GM18858 (cell line): ENCODE measurements around the gene P4HA2.

ENCODE experiments used
- ATAC-seq: cut with Tn5 transposase; IDR thresholded peaks from one replicate; pipeline ENCODE4 v1.9.1; 2021; ENCODE audit not compliant: unreplicated experiment

P4HA2 gene

DNA sequence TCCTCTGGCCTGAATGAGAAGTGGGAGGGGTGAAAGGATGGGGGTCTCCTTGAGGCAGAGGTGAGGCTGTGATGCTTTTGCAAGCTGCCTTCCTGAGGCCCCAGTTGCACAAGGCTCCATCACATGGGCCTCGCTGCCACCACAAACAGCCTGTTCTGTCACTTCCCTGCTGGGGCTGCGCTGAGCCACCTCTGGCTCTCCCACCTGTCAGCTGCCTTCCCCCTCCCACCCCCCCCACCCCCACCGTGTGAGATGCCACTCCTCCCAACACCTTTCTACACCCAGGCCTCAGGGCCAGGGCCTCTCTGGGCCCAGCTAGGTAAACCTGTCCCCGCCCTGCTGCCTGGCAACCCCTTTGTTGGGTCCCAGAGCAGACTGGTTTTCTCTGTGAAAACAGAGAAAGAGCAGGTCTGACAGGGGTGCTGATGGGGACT lies 25.4 kb upstream of the P4HA2 start:
- ATAC-seq = no peak

DNA sequence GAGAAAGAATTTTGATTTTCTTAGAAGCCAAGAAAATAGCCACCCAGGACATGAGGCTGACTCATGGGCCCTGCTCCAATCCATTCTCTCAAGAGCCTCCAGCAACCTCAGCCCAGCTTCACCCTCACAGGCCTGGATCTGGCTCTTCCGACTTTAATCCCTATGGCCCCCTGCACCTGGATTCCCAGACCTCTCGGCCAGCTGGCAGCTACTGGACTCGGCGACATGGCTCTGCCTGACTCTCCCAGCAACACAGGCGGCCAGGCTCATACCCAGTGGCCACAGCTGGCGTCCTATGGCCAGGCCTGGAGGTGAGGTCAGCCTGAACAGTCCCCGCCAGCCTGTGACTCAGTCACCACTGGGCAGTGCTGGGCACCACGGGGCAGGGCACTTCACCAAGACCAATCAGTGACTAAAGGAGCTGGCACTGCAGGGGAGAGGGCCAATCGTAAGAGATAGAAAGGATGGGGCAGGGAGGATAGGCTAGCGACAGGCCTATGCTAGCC lies 23.6 kb upstream of the P4HA2 start:
- ATAC-seq = no peak

DNA sequence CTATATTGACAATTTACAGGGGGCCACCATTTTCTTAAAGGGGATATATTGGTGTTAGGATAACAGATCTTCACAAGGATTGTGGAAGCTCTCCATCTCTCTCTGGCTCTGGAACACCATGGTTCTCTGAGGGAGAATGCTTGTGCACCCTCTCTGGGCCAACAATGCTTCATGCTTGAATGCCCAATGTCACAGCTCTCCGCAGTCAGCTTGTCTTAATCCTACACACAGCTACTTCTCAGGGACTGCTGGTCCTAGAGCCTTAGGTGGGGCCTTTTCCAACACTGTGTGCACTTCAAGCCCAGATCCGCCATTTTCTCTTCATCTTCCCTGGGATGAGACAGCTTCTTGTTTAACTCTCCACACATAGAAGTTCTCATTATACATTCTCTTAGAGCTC lies 22.9 kb upstream of the P4HA2 start:
- no peak for ATAC-seq

DNA sequence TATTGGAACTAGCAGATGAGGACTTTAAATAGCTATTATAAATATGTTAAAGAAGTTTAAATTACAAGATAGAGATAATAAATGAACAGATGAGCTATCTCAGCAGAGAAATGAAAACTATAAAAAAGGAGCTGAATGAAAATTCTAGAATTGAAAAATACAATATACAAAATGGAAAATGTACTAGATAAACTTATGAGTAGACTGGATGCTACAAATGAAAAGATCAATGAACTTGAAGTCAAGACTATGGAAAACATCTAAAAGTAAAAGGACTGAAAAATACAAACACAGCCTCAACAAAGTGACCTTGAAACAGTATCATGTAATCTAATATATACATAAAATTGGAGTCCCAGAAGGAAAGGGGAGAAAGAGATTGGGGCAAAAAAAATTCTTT lies 19.2 kb upstream of the P4HA2 start:
- ATAC-seq = no peak

DNA sequence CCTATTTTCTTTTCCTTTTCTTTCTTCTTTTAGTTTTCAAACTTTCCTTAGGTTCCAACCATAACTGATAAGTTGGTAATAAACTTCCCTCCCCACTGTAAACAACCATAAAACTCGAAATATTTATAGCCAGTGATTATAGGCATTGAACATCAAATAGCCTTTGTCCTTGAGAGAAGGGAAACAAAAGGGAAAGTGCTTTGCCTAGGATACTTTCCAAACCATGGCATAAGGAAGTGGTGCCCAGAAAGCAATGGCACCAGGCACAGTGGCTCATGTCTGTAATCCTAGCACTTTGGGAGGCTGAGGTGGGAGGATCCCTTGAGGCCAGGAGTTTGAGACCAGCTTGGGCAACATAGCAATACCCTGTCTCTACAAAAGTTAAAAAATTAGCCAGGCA lies 17.9 kb upstream of the P4HA2 start:
- ATAC-seq = no peak

DNA sequence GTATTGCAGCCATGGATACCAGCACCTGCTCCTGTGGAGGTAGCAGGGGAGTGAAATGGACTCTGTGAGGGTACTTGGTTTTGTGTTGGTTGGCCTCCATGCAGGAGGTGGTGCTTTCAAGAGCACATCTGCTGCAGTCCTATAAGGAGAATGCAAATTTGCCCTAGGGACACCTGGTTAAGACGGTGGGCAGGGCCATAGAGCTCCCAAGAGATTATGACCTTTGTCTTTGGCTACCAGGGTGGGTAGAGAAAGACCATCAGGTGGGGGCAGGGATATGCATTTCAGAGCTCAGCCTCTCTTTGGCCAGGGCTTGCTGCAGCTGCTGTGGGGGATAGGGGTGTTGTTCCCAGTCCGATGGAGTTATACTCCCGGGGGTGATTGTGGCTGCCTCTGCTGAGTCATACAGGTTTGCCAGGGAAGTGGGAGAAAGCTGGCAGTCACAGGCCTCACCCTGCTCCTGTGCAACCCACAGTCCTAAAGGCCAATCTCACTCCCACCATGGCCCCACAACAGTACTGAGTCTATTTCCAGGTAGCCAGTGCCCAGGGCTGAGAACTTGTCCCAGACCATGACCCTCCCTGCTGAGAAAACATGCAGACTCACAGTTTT lies 15.8 kb upstream of the P4HA2 start:
- no peak for ATAC-seq

DNA sequence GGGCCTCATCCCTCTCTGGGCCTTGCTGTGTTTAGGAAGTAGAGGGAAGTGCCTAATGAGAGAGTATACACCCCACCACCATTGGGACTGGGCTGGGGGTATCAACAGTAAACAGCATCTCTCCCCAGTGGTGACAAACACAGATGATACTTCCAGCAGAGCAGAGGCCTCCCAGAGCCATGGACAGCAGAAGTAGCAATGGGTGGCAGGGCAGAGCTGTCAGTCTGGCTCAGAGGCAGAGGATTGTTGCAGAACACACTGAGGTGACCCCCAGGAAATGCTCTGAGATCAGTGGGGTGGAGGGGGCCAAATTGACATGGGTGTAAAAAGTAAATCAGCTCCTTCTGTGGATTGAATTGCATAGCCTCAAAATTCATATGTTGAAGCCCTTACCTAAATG lies 12.1 kb upstream of the P4HA2 start:
- no peak for ATAC-seq

DNA sequence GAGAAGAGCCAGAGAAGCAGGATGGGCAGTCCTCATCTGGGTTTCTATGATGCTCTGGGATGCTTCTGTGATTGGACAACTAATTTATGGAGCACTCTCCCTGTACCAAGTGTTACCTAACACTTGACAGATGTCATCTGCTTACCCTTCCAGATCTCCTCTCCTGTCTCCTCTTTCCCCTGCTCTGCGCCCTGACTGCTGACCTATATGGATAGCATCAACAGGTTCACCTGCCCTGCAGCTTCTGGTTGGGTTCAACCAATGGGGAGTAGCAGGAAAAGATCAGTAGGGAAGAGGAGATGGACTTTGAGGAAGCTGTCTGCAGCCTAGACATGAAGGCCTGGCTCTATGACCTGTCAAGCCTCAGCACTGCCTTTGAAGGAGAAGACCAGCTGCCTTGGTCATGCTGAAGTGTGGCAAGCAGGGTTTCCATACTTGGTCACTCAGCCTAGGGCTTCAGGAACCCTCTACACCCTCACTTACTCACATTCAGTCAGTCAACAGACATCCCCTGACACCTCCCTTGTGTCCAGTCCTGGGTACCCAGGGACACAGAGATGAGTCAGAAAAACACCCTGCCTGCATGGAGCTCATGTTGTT lies 11.3 kb upstream of the P4HA2 start:
- ATAC-seq = no peak

DNA sequence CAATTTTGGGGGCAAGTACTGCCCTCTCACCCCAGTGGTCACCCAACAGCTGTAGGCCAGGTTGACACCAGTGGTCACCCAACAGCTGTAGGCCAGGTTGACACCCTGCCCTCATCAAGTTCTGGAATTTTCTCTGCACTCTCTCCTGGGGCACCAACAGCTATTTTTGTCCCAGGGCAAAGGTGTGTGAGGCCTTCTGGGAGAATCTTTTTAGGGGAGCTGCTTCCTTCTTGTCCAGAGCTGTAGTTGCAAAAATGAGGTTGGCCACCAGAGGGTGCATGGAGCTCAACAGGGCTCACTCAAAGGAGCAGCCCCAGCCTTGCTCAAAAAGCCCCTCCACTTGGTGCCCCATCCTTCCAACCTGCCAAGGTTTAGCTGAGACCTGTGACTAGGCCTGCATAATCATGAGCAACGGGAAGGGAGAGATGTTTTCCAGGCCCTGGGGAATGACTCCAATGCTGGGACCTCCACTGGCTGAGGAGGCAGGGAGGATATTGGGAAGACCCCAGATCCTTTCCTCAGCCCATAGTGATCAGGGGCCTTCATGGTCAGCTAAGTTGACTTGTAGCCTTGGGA lies 10.6 kb upstream of the P4HA2 start:
- peak; percentile 58 for ATAC-seq

DNA sequence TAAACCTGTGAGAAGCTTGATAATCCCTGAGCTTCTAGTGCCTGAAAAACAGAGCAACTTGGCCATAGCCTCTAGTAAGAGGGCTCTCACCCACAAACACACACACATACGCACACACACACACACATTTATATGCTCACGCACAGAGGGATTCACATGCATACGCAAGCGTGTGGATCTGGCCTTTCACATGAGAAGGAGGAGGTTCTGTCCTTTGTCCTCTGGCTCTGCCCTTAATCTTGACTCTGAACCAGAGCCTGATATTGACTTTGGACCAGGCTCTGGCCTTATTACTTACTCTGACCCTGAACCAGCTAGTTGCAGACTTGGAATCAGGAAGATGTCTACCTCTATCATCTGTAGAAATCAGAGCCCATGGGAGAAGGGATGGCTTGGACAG lies 10.0 kb upstream of the P4HA2 start:
- ATAC-seq = no peak

DNA sequence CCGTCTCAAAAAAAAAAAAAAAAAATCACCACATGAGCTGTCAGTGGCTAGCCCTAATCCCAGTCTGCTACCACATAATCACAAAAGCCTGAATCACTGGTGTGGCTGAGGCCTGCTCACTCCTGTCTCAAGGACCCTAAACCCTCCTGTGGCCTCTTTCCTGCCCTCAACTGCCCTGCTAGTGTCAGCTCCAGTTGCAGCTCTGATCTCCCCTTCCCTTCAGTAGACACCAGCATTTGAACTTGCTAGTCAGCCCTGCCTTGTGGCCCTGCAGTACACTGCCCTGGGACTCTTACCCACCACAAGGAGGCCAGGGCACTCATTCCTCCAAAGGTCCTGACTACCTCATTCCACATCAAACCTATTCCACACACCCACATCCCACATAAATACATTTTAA lies 9.5 kb upstream of the P4HA2 start:
- ATAC-seq = no peak

DNA sequence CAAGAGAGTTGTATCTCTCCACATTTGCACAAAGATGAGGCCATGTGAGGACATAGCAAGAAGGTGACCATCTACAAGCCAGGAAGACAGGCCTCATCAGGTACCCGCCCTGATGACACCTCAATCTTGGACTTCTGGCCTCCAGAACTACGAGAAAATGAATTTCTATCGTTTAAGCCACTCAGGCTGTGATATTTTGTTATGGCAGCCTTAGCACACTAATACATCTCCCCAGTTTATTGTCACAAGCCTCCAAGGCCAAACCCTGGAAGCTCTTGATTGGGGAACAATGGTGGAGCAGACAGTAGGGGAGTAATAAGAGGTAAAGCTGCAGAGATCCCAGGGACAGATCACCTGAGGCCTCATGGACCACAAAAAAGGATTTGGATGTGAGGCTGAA lies 7.7 kb upstream of the P4HA2 start:
- ATAC-seq = no peak

DNA sequence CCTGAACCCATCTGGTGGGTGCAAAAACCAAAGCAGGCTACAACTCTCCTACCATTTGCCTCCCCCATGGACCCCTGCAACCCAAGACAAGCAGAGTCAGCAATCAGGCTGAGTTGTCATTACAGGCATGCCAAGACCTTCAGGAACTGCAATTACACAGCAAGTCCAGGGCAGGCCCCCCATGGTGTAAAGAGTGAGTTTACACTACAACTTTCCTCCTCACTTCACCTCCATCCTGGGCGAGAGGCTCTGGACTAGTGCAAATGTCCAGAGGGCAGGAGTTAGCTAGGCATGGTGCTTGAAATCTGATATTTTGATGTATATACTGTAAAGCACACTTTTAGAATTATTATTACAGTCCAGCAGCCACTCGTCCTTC lies 7.0 kb upstream of the P4HA2 start:
- ATAC-seq = no peak

DNA sequence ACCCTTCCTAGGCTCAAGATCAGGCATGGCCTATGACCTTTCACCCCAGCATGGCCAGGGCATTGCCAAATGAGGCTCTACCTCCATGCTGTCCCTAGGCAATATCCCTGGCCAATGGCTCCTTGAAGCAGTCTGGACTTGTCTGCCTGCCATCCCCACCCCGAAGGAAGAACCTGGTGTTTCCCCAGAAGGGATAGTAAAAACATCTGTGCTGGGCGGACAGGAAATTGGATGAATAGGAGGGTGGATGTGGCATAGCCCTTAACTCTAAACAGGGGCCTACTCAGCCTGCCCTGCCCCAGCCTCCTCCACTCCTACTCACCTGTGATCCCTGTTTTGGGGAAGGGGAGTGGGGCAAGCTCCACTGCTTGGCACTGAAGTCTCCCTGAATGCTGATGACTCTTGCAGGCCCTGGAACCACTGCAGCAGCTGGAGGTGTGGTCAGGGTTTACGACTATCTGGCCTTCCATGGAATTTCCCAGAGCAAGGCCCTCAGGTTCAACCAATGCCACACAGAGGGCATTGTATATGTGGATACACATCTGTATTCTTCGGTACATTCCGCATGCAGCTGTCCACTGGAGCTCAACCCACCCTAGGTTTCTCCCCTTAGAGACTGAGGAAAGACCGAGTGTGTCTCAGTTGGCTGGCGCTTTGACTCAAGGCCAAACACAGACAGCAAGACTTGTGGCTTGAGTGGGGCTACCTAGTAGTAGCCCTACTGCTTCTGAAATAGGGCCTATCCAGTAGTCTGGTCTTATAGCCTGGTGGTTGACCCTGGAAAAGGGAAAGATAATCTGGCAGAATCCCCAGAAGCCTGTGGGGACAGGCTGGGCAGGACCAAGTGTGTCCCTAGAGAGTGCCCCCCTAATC lies 6.4 kb upstream of the P4HA2 start:
- no peak for ATAC-seq

DNA sequence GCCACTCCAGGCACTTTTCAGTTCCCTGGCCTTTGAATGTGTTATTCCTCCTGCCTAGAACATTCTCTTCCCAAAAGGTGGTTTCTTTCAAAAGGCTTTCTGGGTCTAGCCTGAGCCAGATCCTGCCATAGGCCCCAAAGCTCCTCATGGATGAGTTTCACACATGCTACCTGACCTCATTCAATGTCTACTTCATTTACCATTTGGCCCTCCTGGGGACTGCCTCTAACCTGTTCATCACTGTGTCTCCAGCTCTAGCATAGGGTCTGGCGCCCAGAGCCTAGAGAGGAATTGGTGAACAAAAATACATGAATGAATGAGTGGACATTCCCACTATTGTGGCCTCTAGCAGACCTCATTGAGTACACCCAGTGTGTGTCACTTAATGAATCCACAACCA lies 5.4 kb upstream of the P4HA2 start:
- ATAC-seq = no peak

DNA sequence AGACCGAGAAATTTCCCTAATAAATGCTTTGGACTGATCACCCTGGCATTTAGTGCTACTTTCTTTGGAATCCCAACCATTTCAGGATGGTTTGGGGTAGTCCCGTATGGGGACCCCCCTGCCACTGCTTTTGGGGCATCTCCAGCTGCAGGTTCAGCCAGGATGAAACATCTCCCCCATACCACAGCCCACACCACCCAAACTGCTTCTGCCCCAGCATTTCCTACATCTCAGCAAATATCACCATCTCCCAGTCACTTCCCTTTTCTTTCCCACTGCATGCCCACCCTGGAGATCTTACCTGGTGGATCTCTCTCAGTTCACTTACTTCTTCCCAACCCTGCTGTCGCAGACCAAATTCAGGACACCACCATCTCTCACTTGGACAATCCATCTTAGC lies 4.8 kb upstream of the P4HA2 start:
- no peak for ATAC-seq

DNA sequence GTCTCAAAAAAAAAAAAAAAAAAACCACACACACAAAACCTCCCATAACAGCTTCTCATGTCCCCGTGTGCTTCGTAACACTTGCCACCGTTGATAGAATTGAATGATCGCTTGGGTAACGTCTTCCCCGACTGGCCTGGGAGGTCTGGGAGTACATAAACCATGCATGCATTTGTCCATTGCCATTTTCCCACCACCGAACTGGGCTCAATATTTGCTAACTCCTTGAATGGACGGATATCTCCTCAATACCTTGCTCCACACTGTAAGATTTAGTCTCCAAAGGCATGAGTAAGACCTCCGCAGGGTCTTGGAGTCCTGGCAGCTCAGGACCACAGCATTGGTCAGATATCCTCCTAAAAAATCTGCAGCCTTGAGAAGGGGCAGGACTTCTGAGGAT lies 3.2 kb upstream of the P4HA2 start:
- ATAC-seq = no peak

DNA sequence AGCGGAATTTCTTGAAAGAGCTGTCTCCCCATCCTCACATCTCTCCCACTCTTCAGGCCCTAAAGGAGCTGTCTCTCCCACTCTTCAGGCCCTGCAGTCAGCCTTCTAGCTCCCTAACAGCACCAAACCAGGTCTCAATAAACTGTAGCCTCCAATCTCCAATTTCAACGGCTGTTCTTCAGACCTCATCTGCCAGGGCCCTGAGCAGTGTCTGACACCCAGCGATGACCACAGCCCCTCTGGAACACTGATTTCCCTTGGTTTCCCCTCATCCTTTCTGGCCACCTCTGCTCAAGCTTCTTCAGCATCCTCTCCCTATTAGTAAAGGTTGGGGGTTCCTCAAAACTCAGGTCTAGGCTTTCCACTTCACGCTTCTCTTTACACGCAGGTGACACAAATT lies 1.6 kb upstream of the P4HA2 start:
- no peak for ATAC-seq

DNA sequence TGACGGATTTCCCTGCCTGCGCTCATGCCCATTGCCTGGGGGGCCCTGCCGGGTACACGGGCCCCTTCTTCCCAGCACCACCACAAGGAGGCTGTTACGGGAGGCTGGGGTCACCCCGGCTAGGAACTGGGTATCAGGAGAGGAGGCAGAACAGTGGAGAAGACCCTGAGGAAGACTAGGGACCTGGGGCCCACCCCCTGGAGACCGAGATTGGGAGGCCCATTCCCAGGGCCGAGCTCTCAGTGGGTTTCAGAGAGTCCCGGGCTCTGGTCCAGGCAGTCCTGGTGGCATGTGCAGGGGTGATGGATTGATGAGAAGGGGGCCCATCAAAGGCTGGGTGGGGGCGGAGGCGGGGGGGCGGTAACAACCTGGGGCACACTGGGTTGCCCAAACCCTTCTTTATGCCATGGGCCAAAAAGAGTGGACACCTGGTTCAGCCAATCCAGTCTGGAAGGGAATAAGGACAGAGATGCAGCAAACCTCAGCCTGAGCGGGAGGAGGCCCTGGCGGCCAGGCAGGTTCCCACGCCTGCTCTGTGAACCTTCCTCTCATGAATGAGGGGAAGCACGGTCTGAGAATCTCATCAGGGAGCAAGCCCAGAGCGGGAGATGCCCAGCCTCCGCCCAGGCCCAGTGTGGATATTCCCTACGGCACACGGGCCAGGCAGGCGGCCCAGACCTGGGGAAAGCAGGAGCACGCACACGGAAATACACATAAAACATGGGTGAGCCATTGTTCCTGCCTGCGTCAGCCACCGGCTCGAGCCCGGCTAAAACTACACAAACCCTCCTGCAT lies 785 bp upstream of the P4HA2 start:
- ATAC-seq = no peak

DNA sequence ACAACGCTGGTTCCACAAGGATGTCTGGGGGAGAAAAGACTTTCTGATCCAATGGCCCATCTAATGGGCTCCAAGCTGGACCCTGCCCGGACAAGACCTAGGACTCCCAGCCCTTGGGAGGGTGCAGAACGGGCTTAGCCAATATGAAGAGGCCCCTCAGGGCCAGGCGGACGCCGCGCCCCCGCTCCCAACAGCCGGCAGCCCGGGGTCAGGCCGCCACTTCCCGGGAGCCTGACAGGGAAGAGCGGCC lies 493 bp downstream of the P4HA2 start:
- ATAC-seq = no peak

DNA sequence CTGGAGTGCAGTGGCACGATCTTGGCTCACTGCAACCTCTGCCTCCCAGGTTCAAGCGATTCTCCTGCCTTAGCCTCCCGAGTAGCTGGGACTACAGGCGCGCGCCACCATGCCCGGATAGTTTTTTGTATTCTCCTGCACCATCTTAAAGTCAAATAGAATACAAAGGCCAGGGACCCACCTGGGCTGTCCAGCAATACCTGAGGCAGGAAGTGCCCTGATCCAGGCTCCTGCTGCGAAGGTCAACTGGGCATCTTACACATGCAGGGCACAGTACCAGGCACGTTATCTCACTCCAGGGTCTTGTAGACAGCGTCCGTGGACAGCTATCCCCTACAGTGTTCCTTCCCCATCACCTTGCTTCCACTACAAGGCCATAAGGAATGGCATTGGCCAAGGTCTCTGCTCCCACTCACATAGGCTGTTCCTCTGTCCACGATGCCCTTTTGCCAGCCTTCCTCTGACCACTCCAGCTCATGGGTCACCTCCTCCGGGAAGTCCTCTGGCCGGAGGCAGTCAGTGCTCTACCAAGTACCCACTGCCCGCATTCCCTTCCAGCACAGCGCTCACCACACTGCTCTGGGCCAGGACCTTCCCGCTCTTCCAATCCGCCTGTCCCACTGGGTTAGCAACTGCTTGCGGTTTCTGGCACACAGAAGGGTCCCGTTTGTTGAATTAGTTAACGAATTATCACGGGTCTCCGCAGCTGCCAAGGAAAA lies 978 bp downstream of the P4HA2 start:
- no peak for ATAC-seq
